HUES6 (cell line): ENCODE results near the gene CTDSP2.

Experiments
- H3K27ac ChIP-seq: 2 replicates; pipeline ENCODE4 v1.7.0; 2013; ENCODE audit warnings: low read depth, mild to moderate bottlenecking, low read length, inconsistent platforms
- H3K27me3 ChIP-seq: 2 replicates; pipeline ENCODE4 v1.6.1; 2013; ENCODE audit warnings: low read length; ENCODE audit not compliant: control insufficient read depth, insufficient read depth
- H3K36me3 ChIP-seq: 2 replicates; pipeline ENCODE4 v1.6.1; 2013; ENCODE audit warnings: low read length; ENCODE audit not compliant: control insufficient read depth, insufficient read depth
- H3K4me1 ChIP-seq: 2 replicates; pipeline ENCODE4 v1.6.1; 2013; ENCODE audit warnings: low read length; ENCODE audit not compliant: control insufficient read depth, insufficient read depth
- H3K4me3 ChIP-seq: 2 replicates; pipeline ENCODE4 v1.5.1; 2013; ENCODE audit warnings: low read depth, low read length
- H3K9ac ChIP-seq: one replicate; pipeline ENCODE4 v1.6.1; 2013; ENCODE audit warnings: mild to moderate bottlenecking, low read length
- H3K9me3 ChIP-seq: 2 replicates; pipeline ENCODE4 v1.6.1; 2013; ENCODE audit warnings: low read depth, low read length; ENCODE audit not compliant: control insufficient read depth, insufficient read depth

CTDSP2 gene

GRCh38 chr12:57810450-57810849 is 36.1 kb downstream of the CTDSP2 start:
- Histone ChIP-seq H3K27ac (no peak overlapping the region), H3K4me1 (no peaks in the 10 kb centered on the region), H3K27me3 (no peaks in the 10 kb centered on the region), H3K9ac (no peak overlapping the region), H3K9me3 (no peaks in the 10 kb centered on the region), H3K36me3 (peaks cover 18% of the 10 kb centered on the region), H3K4me3 (no peak overlapping the region)

GRCh38 chr12:57809425-57809824 is 37.1 kb downstream of the CTDSP2 start:
- no peaks in the 10 kb centered on the region for H3K27me3 ChIP-seq
- peaks cover 18% of the 10 kb centered on the region for H3K36me3 ChIP-seq
- no peak overlapping the region for H3K27ac ChIP-seq
- no peak overlapping the region for H3K4me3 ChIP-seq
- no peak overlapping the region for H3K9ac ChIP-seq
- no peaks in the 10 kb centered on the region for H3K4me1 ChIP-seq
- no peaks in the 10 kb centered on the region for H3K9me3 ChIP-seq

- Histone ChIP-seq H3K4me3 (no peak overlapping the region), H3K36me3 (peaks cover 18% of the 10 kb centered on the region), H3K27ac (no peak overlapping the region), H3K9ac (no peak overlapping the region), H3K27me3 (no peaks in the 10 kb centered on the region), H3K4me1 (peaks cover 3% of the 10 kb centered on the region; the same call in 1 of the 2 replicates), H3K9me3 (no peaks in the 10 kb centered on the region)
These were observed 38.2 kb downstream of the CTDSP2 start for GRCh38 chr12:57808351-57808750.

GRCh38 chr12:57807285-57807684 is 39.2 kb downstream of the CTDSP2 start:
- Histone ChIP-seq H3K27me3 (no peaks in the 10 kb centered on the region), H3K36me3 (peaks cover 22% of the 10 kb centered on the region), H3K9ac (no peak overlapping the region), H3K27ac (no peak overlapping the region), H3K9me3 (no peaks in the 10 kb centered on the region), H3K4me1 (peaks cover 3% of the 10 kb centered on the region; the same call in 1 of the 2 replicates), H3K4me3 (no peak overlapping the region)

- Histone ChIP-seq H3K9ac (no peak overlapping the region), H3K27ac (no peak overlapping the region), H3K9me3 (no peaks in the 10 kb centered on the region), H3K36me3 (peaks cover 23% of the 10 kb centered on the region), H3K4me1 (peaks cover 3% of the 10 kb centered on the region; the same call in 1 of the 2 replicates), H3K27me3 (no peaks in the 10 kb centered on the region), H3K4me3 (no peak overlapping the region)
These were observed 39.9 kb downstream of the CTDSP2 start for GRCh38 chr12:57806677-57807076.

GRCh38 chr12:57803319-57803893 is 43.1 kb downstream of the CTDSP2 start:
- no peak overlapping the region for H3K27ac ChIP-seq

GRCh38 chr12:57802607-57803006 is 43.9 kb downstream of the CTDSP2 start:
- Histone ChIP-seq H3K4me1 (peaks cover 3% of the 10 kb centered on the region; the same call in 1 of the 2 replicates), H3K36me3 (peaks cover 18% of the 10 kb centered on the region), H3K9me3 (no peaks in the 10 kb centered on the region), H3K27me3 (no peaks in the 10 kb centered on the region), H3K4me3 (no peak overlapping the region), H3K27ac (no peak overlapping the region), H3K9ac (no peak overlapping the region)

More at GRCh38 chr12:57803319-57803893, 43.1 kb downstream of the CTDSP2 start:
- Histone ChIP-seq H3K36me3 (peaks cover 23% of the 10 kb centered on the region), H3K9ac (no peak overlapping the region), H3K4me3 (no peak overlapping the region), H3K27me3 (no peaks in the 10 kb centered on the region), H3K4me1 (peaks cover 3% of the 10 kb centered on the region; the same call in 1 of the 2 replicates), H3K9me3 (no peaks in the 10 kb centered on the region)

GRCh38 chr12:57800965-57801364 is 45.6 kb downstream of the CTDSP2 start:
- Histone ChIP-seq H3K9ac (no peak overlapping the region), H3K27me3 (no peaks in the 10 kb centered on the region), H3K36me3 (peaks cover 31% of the 10 kb centered on the region), H3K9me3 (no peaks in the 10 kb centered on the region), H3K4me1 (peaks cover 3% of the 10 kb centered on the region; the same call in 1 of the 2 replicates), H3K4me3 (no peak overlapping the region), H3K27ac (no peak overlapping the region)

GRCh38 chr12:57797933-57798332 is 48.6 kb downstream of the CTDSP2 start:
- no peaks in the 10 kb centered on the region for H3K4me1 ChIP-seq
- no peaks in the 10 kb centered on the region for H3K27me3 ChIP-seq
- no peak overlapping the region for H3K4me3 ChIP-seq
- no peak overlapping the region for H3K9ac ChIP-seq
- peaks cover 54% of the 10 kb centered on the region for H3K36me3 ChIP-seq
- H3K9me3 ChIP-seq, result no peaks in the 10 kb centered on the region
- H3K27ac ChIP-seq, result no peak overlapping the region

GRCh38 chr12:57796996-57797395 is 49.5 kb downstream of the CTDSP2 start:
- Histone ChIP-seq H3K4me3 (no peak overlapping the region), H3K4me1 (no peaks in the 10 kb centered on the region), H3K9ac (no peak overlapping the region), H3K27me3 (no peaks in the 10 kb centered on the region), H3K36me3 (peaks cover 59% of the 10 kb centered on the region), H3K9me3 (no peaks in the 10 kb centered on the region), H3K27ac (no peak overlapping the region)

- Histone ChIP-seq H3K27ac (no peak overlapping the region), H3K9me3 (no peaks in the 10 kb centered on the region), H3K27me3 (no peaks in the 10 kb centered on the region), H3K4me1 (no peaks in the 10 kb centered on the region), H3K4me3 (no peak overlapping the region), H3K36me3 (peaks cover 67% of the 10 kb centered on the region), H3K9ac (no peak overlapping the region)
These were observed 51.2 kb downstream of the CTDSP2 start for GRCh38 chr12:57795354-57795753.
